Measurements from ENCODE around the gene CYP26B1. TPM values are rescaled to one million over a fixed set of nuclear protein-coding genes. Genes with fewer than 3 reads are reported as not detected.

CYP26B1 gene
- total and polyA plus RNA-seq, 2 of the 8 experiments (the other 6 are each of a cell fraction or from before 2014, with no cell fraction given), result 0.06 to 0.69 TPM

GRCh38 chr2:72144274-72144631, 3.4 kb downstream of the CYP26B1 start:
- H3K9ac ChIP-seq (replicated peaks in 1 of 4; ENCODE audit: extremely low read depth in 1 of 4, low read depth in 3 of 4, low read length in 3 of 4), result no peak overlapping the region
- no peak overlapping the region for H2AFZ ChIP-seq (ENCODE audit: low read length)
- TF ChIP-seq SP4 (IDR thresholded peaks at IDR 0.05; ENCODE audit: low read length) (no peak), RNF2 (IDR thresholded peaks at IDR 0.05; ENCODE audit: borderline replicate concordance, low read depth, low read length, missing control alignments, poor library complexity, severe bottlenecking) (no peak), SP1 (IDR thresholded peaks at IDR 0.05; ENCODE audit: low read depth, low read length) (no peak), POLR2A (IDR thresholded peaks at IDR 0.05; ENCODE audit: control extremely low read depth in 1 of 2, low read depth in 2 of 2, low read length in 2 of 2) (no peak), CBX5 (IDR thresholded peaks at IDR 0.05; ENCODE audit: low read depth, low read length) (no peak), CTCF (IDR thresholded peaks at IDR 0.05; ENCODE audit: control extremely low read depth in 1 of 3, insufficient read depth in 1 of 3, low read depth in 1 of 3, low read length in 3 of 3) (no peak), KDM1A (IDR thresholded peaks at IDR 0.05; ENCODE audit: borderline replicate concordance, low read length) (no peak), CHD2 (IDR thresholded peaks at IDR 0.05; ENCODE audit: low read length) (no peak), CTBP2 (IDR thresholded peaks at IDR 0.05; ENCODE audit: borderline replicate concordance, insufficient read depth, insufficient read length, low read length) (no peak), NANOG (IDR thresholded peaks at IDR 0.05; ENCODE audit: insufficient read depth, low read depth, low read length, poor library complexity, severe bottlenecking) (no peak), TEAD4 (IDR thresholded peaks at IDR 0.05; ENCODE audit: low read depth, low read length) (no peak)

More at GRCh38 chr2:72144274-72144631, 3.4 kb downstream of the CYP26B1 start:
- ChIA-PET CTCF (ENCODE audit: partially characterized antibody) (no interaction called here), POLR2A (ENCODE audit: partially characterized antibody) (no interaction called here)
- peak overlapping the region; percentile 34 to 68 (median 60); a peak in 5 of 8 replicates for H3K4me3 ChIP-seq (ENCODE audit: extremely low read depth in 1 of 4, insufficient read depth in 2 of 4, low read depth in 3 of 4, low read length in 4 of 4)
- no peak overlapping the region for H3K56ac ChIP-seq (replicated peaks; ENCODE audit: insufficient read length, low read depth, low read length)
- no peak overlapping the region for H2AK5ac ChIP-seq (ENCODE audit: low read depth, low read length)
- H4K5ac ChIP-seq (ENCODE audit: insufficient read length, low read depth, low read length), result no peak overlapping the region
- no peak overlapping the region for H3K23ac ChIP-seq (ENCODE audit: insufficient read length)
- H3K79me1 ChIP-seq (ENCODE audit: low read depth, low read length), result no peaks in the 10 kb centered on the region
- H2BK5ac ChIP-seq (ENCODE audit: low read depth, low read length), result no peak overlapping the region
- H2BK20ac ChIP-seq (ENCODE audit: low read length), result no peak overlapping the region
- H3K27ac ChIP-seq (ENCODE audit: low read depth, low read length), result no peak overlapping the region
- H3K4me2 ChIP-seq (ENCODE audit: insufficient read depth in 1 of 2, low read depth in 2 of 2, low read length in 2 of 2), result peak overlapping the region; percentile 62 to 95
- DNase-seq (ENCODE audit: low read depth in 1 of 2, low spot score in 2 of 2) (no peak), FAIRE-seq (no peak)
- H2BK120ac ChIP-seq (replicated peaks; ENCODE audit: low read depth, low read length), result no peak overlapping the region
- H3K9me3 ChIP-seq (ENCODE audit: insufficient read depth in 2 of 2, low read depth in 1 of 2, low read length in 1 of 2), result no peaks in the 10 kb centered on the region; a peak in 1 of 4 replicates
- H2BK12ac ChIP-seq (ENCODE audit: low read depth, low read length), result no peak overlapping the region
- H3K14ac ChIP-seq (ENCODE audit: insufficient read length), result no peak overlapping the region
- H4K91ac ChIP-seq (replicated peaks; ENCODE audit: insufficient read length, low read length), result no peak overlapping the region
- WGBS, 2 experiments (ENCODE audit: extremely low coverage in 1 of 2, insufficient coverage in 1 of 2, insufficient read length in 1 of 2, insufficient replicate concordance in 2 of 2, low coverage in 1 of 2, low lambda C conversion rate in 2 of 2, missing lambda C conversion rate in 1 of 2), result 0% methylated on average over 17 of the region's 23 CpGs; no CpG with 5 or more reads in 1 of the 2 experiments
- H3K4ac ChIP-seq (replicated peaks; ENCODE audit: insufficient read length, low read depth, low read length), result no peak overlapping the region
- H3K79me2 ChIP-seq (ENCODE audit: control insufficient read depth in 1 of 2, insufficient read depth in 2 of 2, low read length in 2 of 2), result no peaks in the 10 kb centered on the region
- H3K36me3 ChIP-seq (ENCODE audit: control insufficient read depth in 2 of 4, insufficient read depth in 4 of 4, low read length in 3 of 4), result no peaks in the 10 kb centered on the region
- peak overlapping the region; percentile 46; the same call in 1 of the 2 replicates for H2BK15ac ChIP-seq (ENCODE audit: low read length)
- peaks cover 51 to 89% (median 80%) of the 10 kb centered on the region in 4 experiments for H3K27me3 ChIP-seq (replicated peaks in 1 of 4; ENCODE audit: control insufficient read depth in 3 of 4, extremely low read depth in 1 of 4, insufficient read depth in 3 of 4, low read length in 3 of 4)
- peaks cover 24% of the 10 kb centered on the region; the same call in 1 of the 2 replicates for H3K23me2 ChIP-seq (ENCODE audit: low read depth, low read length)
- peaks cover 7 to 40% (median 22%) of the 10 kb centered on the region in 4 experiments for H3K4me1 ChIP-seq (replicated peaks in 1 of 4; ENCODE audit: control insufficient read depth in 3 of 4, insufficient read depth in 4 of 4, low read length in 3 of 4)
- H3K18ac ChIP-seq (ENCODE audit: extremely low read depth, low read length), result 0 out of 2 replicates have a peak overlapping the region, but pooled peaks have one; percentile 48
- peaks cover 4 to 9% of the 10 kb centered on the region in 2 experiments for H4K20me1 ChIP-seq (replicated peaks in 1 of 2; ENCODE audit: control insufficient read depth in 1 of 2, insufficient read depth in 2 of 2, low read length in 2 of 2)
- no peak overlapping the region for H4K8ac ChIP-seq (ENCODE audit: extremely low read depth, insufficient read depth, low read length)

Data from H1 (cell line).